ENCODE data around the gene GOLGA8G.
"Not testable (repeated sequence)": the region's sequence is repeated elsewhere in the genome, so short reads cannot be mapped to it uniquely, and the experiment has no call there.

The GOLGA8G gene, protein sequence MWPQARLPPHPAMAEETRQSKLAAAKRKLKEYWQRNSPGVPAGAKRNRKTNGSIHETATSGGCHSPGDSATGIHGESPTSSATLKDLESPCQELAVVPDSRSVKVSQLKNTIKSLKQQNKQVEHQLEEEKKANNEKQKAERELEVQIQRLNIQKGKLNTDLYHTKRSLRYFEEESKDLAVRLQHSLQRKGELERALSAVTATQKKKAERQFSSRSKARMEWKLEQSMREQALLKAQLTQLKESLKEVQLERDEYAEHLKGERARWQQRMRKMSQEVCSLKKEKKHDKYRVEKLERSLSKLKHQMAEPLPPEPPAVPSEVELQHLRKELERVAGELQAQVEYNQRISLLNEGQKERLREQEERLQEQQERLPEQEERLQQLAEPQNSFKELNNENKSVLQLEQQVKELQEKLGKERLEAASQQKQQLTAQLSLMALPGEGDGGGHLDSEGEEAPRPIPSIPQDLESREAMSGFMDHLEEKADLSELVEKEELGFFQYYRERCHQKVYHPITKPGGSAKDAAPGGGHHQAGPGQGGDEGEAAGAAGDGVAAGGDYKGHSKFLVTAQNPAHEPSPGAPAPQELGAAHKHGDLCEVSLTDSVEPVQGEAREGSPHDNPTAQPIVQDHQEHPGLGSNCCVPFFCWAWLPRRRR

DNA sequence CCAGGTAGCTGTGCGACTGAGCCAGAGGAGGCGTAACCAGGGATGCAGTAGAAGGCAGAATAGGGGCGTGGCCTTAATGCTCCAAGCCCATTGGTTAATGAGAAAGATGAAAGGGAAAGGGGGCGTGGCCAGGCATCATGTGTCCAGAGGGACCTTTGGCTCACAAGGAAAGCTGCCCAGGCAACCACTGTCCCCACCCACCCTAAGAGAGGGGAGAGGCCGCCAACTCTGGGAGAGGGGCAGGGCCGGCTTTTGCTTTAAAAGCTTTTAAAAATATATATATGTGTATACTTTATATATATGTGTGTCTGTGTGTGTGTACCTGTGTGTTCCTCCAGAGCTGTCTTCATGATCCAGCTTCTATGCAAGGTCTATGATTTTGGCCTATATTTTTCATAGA, at the start of gene GOLGA8G:
GOLGA8G (minus strand) TSS at position 18 of the 400 bp plus-strand sequence. CDS start 62 bp downstream, outside the sequence.
- not testable (repeated sequence) for DNase-seq (ENCODE audit: low read depth)

DNA sequence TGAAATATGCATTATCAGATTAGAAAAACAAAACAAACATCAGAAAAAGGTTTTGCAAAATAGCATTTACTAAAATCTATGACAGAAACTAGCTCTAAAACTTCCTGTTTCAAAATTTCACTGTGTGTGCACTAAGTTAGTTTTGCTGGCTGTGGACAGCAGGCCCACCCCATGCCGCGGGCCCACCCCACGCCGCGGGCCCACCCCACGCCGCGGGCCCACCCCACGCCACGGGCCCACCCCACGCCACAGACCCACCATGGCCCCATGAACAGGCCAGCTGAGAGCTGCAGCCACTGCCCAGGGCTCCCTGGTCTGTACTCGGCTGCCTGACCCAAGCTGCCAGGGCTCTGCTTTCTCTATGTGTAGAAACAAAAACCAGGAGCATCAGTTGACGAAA, 40.6 kb upstream of the GOLGA8G start:
- not testable (repeated sequence) for DNase-seq (ENCODE audit: low read depth)

DNA sequence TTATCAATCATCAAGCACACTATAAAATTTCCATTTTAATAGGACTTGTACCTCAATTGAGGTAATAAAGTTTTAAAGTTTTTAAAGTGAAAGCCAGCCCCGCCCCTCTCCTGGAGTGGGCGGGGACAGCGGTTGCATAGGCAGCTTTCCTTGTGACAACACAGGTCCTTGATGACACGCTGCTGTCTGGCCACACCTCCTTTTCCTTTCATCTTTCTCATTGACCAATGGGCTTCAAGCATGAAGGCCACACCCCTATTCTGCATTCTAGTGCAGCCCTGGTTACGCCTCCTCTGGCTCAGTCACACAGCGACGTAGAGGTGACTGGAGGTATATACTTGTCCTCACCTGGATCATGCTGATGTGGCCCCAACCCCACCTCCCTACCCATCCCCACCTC, 20.5 kb upstream of the GOLGA8G start, which contains the start of gene GOLGA6L25:
GOLGA6L25 (plus strand) TSS at position 301 of the 400 bp plus-strand sequence; CDS start at position 362, 61 bp downstream.
- not testable (repeated sequence) for DNase-seq (ENCODE audit: low read depth)

DNA sequence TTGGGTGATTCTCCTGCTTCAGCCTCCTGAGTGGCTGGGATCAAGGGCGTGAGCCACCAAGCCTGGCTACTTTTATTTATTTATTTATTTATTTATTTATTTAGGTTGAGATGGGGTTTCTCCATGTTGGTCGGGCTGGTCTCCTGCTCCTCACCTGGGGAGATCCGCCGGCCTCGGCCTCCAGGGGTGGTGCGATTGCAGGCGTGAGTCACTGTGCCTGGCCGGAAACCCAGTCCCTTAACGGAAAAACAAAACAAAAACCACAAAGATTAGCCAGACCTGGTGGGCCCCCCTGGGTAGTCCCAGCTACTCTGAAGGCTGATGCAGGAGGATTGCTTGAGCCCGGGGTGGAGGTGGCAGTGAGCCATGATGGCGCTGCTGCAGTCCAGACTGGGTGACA, 17.6 kb downstream of the GOLGA8G start:
- DNase-seq (ENCODE audit: low read depth) = not testable (repeated sequence)

DNA sequence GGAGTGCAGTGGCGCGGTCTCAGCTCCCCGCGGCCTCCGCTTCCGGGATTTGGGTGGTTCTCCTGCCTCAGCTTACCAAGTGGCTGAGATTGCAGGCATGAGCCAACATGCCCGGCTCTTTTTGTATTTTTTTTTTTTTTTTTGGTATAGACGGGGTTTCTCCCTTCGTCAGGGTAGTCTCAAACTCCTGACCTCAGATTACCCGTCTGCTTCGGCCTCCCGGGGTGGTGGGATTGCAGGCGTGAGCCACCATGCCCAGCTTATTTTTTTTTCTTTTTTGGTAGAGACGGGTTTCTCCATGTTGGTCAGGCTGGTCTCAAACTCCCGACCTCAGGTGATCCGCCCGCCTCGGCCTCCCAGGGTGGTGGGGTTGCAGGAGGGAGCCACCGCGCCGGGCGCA, 18.6 kb downstream of the GOLGA8G start:
- not testable (repeated sequence) for DNase-seq (ENCODE audit: low read depth)

DNA sequence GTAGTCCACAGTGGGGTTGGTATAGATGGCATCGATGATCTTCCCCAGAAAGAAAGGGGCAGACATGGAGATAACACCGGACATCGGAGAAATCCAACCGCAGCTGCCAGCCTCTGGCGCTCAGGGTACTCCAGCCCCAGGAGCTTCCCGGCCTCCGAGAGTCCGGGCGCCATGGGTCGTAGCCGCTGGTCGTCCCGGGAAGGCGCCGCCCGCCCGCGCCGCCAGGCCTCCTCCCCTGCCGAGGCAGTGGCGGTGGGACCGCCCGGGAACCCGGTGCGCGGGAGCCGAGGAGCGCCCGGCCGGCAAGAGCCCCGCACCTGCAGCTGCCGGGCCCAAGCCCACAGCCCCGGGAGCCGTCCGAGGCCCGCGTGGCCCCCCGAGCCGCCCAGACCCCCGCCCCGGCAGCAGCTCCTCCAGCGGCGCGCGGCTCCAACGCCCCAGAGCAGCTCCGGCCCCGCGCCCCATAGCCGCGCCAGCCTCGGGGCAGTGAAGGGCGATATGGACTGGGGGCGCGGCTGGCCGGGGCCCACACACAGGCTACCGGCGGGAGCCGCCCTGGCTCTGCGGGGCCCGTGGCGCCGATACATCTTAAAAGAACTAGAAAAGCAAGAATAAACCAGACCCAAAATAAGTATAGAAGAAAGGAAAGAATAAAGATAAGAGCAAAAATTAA, 24.4 kb downstream of the GOLGA8G start:
- DNase-seq (ENCODE audit: low read depth) = not testable (repeated sequence)

DNA sequence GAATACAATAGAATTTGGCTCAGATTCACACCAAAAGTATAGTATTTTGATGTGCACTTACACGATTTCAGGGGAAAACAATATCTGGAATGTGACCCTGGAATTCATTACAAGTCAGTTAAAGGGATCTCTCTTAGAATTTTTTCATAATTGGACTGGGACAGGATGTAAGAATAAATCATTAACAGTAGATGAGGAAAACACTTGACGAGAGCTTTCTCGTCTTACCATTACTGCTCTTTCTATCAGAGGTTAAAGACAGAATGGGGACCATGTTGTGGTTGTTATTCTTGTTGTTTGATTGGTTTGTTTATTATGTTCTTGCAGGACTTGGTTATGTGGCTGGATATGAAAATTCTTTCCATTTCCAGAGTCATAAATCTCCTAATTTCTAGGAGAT, 51.4 kb downstream of the GOLGA8G start:
- not testable (repeated sequence) for DNase-seq (ENCODE audit: low read depth)
